Heart right ventricle (tissue), 16 donors: ENCODE measurements around the gene GALNS. TPM values are rescaled to one million over a fixed set of nuclear protein-coding genes. Genes with fewer than 3 reads are reported as not detected.

Source experiments
- ATAC-seq, 8 donors: fragments of 200-7000 bp; cut with Tn5 transposase; one replicate each; pipeline ENCODE4 v1.9.1; 2020; ENCODE audit warnings: mild to moderate bottlenecking in 8 of 8, moderate library complexity in 8 of 8, moderate number of reproducible peaks in 1 of 8
- DNase-seq, 2 donors: peaks; one replicate each; pipeline ENCODE4 v3.0.0-alpha.2; 2020
- H3K27ac ChIP-seq, 10 donors: fragments of 200-600 bp; sonication (generic) in 2 of 10; one replicate each; pipeline versions ENCODE4 v1.5.0 to v1.8.0; 2020 to 2022; ENCODE audit warnings: mild to moderate bottlenecking in 3 of 10
- H3K27me3 ChIP-seq, 7 donors: fragments of 200-600 bp; one replicate each; pipeline ENCODE4 v1.8.0; 2021 to 2022; ENCODE audit warnings: mild to moderate bottlenecking in 2 of 7
- H3K36me3 ChIP-seq, 9 donors: fragments of 200-600 bp; sonication (generic) in 1 of 9; one replicate each; pipeline versions ENCODE4 v1.5.0 to v1.8.0; 2020 to 2022; ENCODE audit warnings: mild to moderate bottlenecking in 2 of 9
- H3K4me1 ChIP-seq, 9 donors: fragments of 200-600 bp; sonication (generic) in 1 of 9; one replicate each; pipeline versions ENCODE4 v1.5.0 to v1.8.0; 2020 to 2022; ENCODE audit warnings: mild to moderate bottlenecking in 4 of 9
- H3K4me3 ChIP-seq, 10 donors: fragments of 200-600 bp; sonication (generic) in 2 of 10; one replicate each; pipeline versions ENCODE4 v1.5.0 to v1.8.0; 2020 to 2022; ENCODE audit warnings: mild to moderate bottlenecking in 7 of 10, moderate library complexity in 2 of 10
- H3K9me3 ChIP-seq, 11 donors: fragments of 200-600 bp in 10 of 11; sonication (generic) in 2 of 11; one replicate each; pipeline versions ENCODE4 v1.5.0 to v1.8.0; 2013 to 2022; ENCODE audit warnings: mild to moderate bottlenecking in 2 of 11, control low read depth in 1 of 11, moderate library complexity in 1 of 11
- CTCF ChIP-seq, 9 donors: fragments of 200-600 bp; sonication (generic) in 2 of 9; IDR thresholded peaks; one replicate each; pipeline versions ENCODE4 v1.5.0 to v1.8.0; 2021 to 2022; ENCODE audit warnings: antibody characterized with exemption in 9 of 9, mild to moderate bottlenecking in 5 of 9, moderate library complexity in 1 of 9
- WGBS, 2 donors: extraction: QIAGEN DNeasy Blood & Tissue Kit; methylation state at CpG; one replicate each; pipeline ENCODE4 v1.1.7; 2013; ENCODE audit warnings: inconsistent platforms in 1 of 2; 5-methylcytosine and 5-hydroxymethylcytosine counted together
- intact Hi-C, 10 donors: fragments of 100-400 bp; cut with DNase I; formaldehyde crosslinking; loops; one replicate each; pipeline versions ENCODE4 v1.11.1 to v1.14.2; 2022
- polyA plus RNA-seq, 2 donors: library from polyadenylated mRNA; stranded (reverse); fragments of 200-250 nt; gene quantifications; one replicate each; pipeline ENCODE4 v1.2.3, GENCODE V29; 2013
- total RNA-seq, 10 donors: library from RNA; stranded (reverse); fragmentation: NEBNext Ultra II Directional in 3 of 10; extraction: Animal tissue kit (Norgen Biotek cat#: 25700) in 3 of 10; gene quantifications; one replicate each; pipeline versions ENCODE4 v1.2.1 to v1.2.4, GENCODE V29; 2021 to 2023
- donor health status: Arrhythmogenic right ventricular cardiomyopathy.
- donor health status: ischemic (EF 13 %, LVEDD 7.1; RV severe dilation, severe dysfunction).
- donor health status: healthy with polysubstance abuse.
- donor health status: DM: no; HTN: yes; CAD: no.
- donor health status: DM: no; HTN: no; CAD: no.
- donor health status: ischemic (EF 25% LVEDD 6.9; RV normal size, moderate dysfunction).
- donor health status: ischemic (EF 25% LVEDD 5.7; RV mildly dilated, moderate dysfunction).
- donor health status: healthy.
- donor health status: DM: yes; HTN: yes; CAD: no.
- donor health status: Ischemic cardiomyopathy.
- donor health status: ischemic (EF 35%, LVEDD 5.7; RV mildly dilated, moderate dysfunction).
- donor health status: nonischemic (EF 11% LVEDD 7.7; RV severe dilation, severe dysfunction).
- donor health status: DM: yes; HTN: yes; CAD: no.
- donor health status: PGD.
- donor health status: ischemic (EF 29% LVEDD 5.4; RV normal size, mild dysfunction).
- donor health status: nonischemic (EF 23%, LVEDD 6.1; RV moderate dilation, normal function).

The GALNS gene
- total and polyA plus RNA-seq, 12 donors, result 11.5 to 18.7 (median 13.8) TPM

- DNase-seq (no peak), ATAC-seq (no peak)
- Histone ChIP-seq H3K4me3 (no peak overlapping the region), H3K27me3 (no peaks in the 10 kb centered on the region), H3K9me3 (no peaks in the 10 kb centered on the region), H3K4me1 (no peaks in the 10 kb centered on the region), H3K36me3 (peaks cover 0 to 56% (median 7%) of the 10 kb centered on the region in 9 donors), H3K27ac (no peak overlapping the region)
- intact Hi-C loops, result no loop called here
- no peak for TF ChIP-seq CTCF (IDR thresholded peaks at IDR 0.05)
- WGBS, 2 donors, result 96% methylated on average over 24 of the region's 24 CpGs
Observed at GRCh38 chr16:88822281-88823040, 34.3 kb downstream of the GALNS start.

GRCh38 chr16:88821168-88821850 is 35.4 kb downstream of the GALNS start:
- TF ChIP-seq CTCF (IDR thresholded peaks at IDR 0.05), result no peak
- no peak for ATAC-seq
- H3K27me3 ChIP-seq, result no peaks in the 10 kb centered on the region
- WGBS, 2 donors, result 82 to 93% methylated on average over 22 of the region's 22 CpGs
- no peak overlapping the region for H3K4me3 ChIP-seq
- no peak overlapping the region for H3K27ac ChIP-seq
- H3K36me3 ChIP-seq, result peaks cover 0 to 45% (median 7%) of the 10 kb centered on the region in 9 donors
- no peaks in the 10 kb centered on the region for H3K4me1 ChIP-seq
- H3K9me3 ChIP-seq, result no peaks in the 10 kb centered on the region
- intact Hi-C loops, result no loop called here
- DNase-seq, result no peak

GRCh38 chr16:88820385-88821025 is 36.2 kb downstream of the GALNS start:
- TF ChIP-seq CTCF (IDR thresholded peaks at IDR 0.05), result no peak
- Histone ChIP-seq H3K4me3 (no peak overlapping the region), H3K9me3 (no peaks in the 10 kb centered on the region), H3K36me3 (peaks cover 0 to 40% (median 7%) of the 10 kb centered on the region in 9 donors), H3K4me1 (no peaks in the 10 kb centered on the region), H3K27ac (no peak overlapping the region), H3K27me3 (no peaks in the 10 kb centered on the region)
- no peak for DNase-seq
- intact Hi-C loops, result loop anchor here in 1 of 10 donors (1.0 kb wide), 1 partner anchor 17 kb away; no protein-coding TSS in a partner anchor
- no peak for ATAC-seq
- 89 to 90% methylated on average over 20 of the region's 20 CpGs for WGBS, 2 donors

GRCh38 chr16:88819126-88819525 is 37.6 kb downstream of the GALNS start:
- DNase-seq (no peak), ATAC-seq (no peak)
- Histone ChIP-seq H3K9me3 (no peaks in the 10 kb centered on the region), H3K36me3 (peaks cover 0 to 32% (median 7%) of the 10 kb centered on the region in 9 donors), H3K4me3 (no peak overlapping the region), H3K27ac (no peak overlapping the region), H3K4me1 (no peaks in the 10 kb centered on the region), H3K27me3 (no peaks in the 10 kb centered on the region)
- intact Hi-C loops, result loop anchor here in 7 of 10 donors (5.0 to 10.0 kb wide), 7 partner anchors 33 to 356 kb away; partner anchors contain the start of genes CDH15 (in 2 of the 7), GALNS (in 1 of the 7) and TRAPPC2L (in 1 of the 7)
- no peak for TF ChIP-seq CTCF (IDR thresholded peaks at IDR 0.05)
- 84 to 88% methylated on average over 16 of the region's 16 CpGs for WGBS, 2 donors
